GM19395 (cell line): ENCODE data around the gene ANAPC2.

ENCODE experiments used
- ATAC-seq: cut with Tn5 transposase; IDR thresholded peaks from one replicate; pipeline ENCODE4 v1.9.1; 2021; ENCODE audit warnings: mild to moderate bottlenecking, moderate library complexity; ENCODE audit not compliant: unreplicated experiment

The ANAPC2 gene

GRCh38 chr9:137227054-137227852, 38.9 kb upstream of the ANAPC2 start, which contains the start of gene RNF224:
RNF224 (plus strand) TSS chr9:137227502; CDS start chr9:137228336, 834 bp downstream.
- ATAC-seq: no peak

- no peak for ATAC-seq
These were observed 38.1 kb upstream of the ANAPC2 start for GRCh38 chr9:137226338-137227053.

GRCh38 chr9:137225699-137226331, 37.5 kb upstream of the ANAPC2 start:
- no peak for ATAC-seq

- ATAC-seq: no peak
These were observed 36.7 kb upstream of the ANAPC2 start, which contains the start of gene CYSRT1 for GRCh38 chr9:137224830-137225694. CYSRT1 (plus strand) TSS chr9:137225174; CDS start chr9:137225622, 448 bp downstream.

GRCh38 chr9:137223078-137223970, 35.0 kb upstream of the ANAPC2 start:
- peak; percentile 71 for ATAC-seq

- ATAC-seq: peak; percentile 10
These were observed 34.1 kb upstream of the ANAPC2 start, which contains the start of gene RNF208 for GRCh38 chr9:137222190-137223077. RNF208 (minus strand) TSS chr9:137222240; CDS start chr9:137221212, 1,028 bp downstream.

GRCh38 chr9:137221506-137222111, 33.2 kb upstream of the ANAPC2 start:
- no peak for ATAC-seq

- no peak for ATAC-seq
These were observed 32.7 kb upstream of the ANAPC2 start for GRCh38 chr9:137221095-137221505.

GRCh38 chr9:137220317-137221094, 32.1 kb upstream of the ANAPC2 start:
- ATAC-seq: no peak

GRCh38 chr9:137219757-137220316, 31.5 kb upstream of the ANAPC2 start:
- ATAC-seq: no peak

GRCh38 chr9:137218754-137219271, 30.5 kb upstream of the ANAPC2 start:
- no peak for ATAC-seq

- no peak for ATAC-seq
These were observed 29.9 kb upstream of the ANAPC2 start for GRCh38 chr9:137218212-137218753.

- ATAC-seq: no peak
These were observed 29.2 kb upstream of the ANAPC2 start for GRCh38 chr9:137217276-137218211.

- ATAC-seq: no peak
These were observed 28.0 kb upstream of the ANAPC2 start for GRCh38 chr9:137216188-137216965.
